ENCODE measurements around the gene SCUBE1. TPM values are rescaled to one million over a fixed set of nuclear protein-coding genes. Genes with fewer than 3 reads are reported as not detected.

Gene SCUBE1
- total and polyA plus RNA-seq, 2 of the 8 experiments (the other 6 are each of a cell fraction or from before 2014, with no cell fraction given) = 2.3 to 4.9 TPM

DNA sequence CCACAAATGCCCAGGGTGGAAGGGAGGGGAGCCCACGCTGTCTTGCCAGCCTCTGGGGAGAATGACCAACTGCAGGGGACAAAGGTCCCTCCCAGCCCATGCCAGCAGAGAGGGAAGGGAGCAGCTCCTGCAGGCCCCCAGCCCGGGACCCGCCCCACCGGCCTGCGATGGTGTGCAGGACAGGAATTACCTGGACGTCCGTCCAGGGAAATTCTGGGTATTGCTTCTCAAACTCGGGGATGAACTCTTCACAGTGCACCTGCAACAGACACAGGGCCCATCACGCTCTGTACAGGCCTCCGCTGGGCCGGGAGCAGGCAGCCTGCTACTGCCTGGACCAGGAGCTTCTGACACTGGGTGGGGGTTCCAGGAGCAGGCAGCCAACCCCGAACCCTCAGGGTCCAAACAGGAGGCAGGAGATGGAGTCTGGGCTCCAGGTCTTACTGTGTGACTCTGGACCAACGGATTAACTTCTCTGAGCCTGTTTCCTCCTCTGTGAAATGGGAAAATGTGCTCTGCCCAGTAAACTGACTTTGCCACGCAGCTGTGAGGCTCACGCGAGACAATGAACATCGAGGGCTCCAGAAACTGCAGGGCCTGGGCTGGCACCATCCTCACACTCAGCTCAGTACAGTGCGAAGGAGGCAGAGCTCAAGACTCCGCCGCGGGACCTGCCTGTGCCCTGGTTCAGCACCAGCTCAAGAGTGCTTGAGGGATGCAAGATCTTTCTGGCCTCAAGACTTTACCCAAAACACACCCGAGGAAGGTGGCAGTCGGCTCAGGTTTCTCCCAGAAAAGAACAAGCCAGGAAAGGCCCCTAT, 173.7 kb downstream of the SCUBE1 start (continued):
- TF ChIP-seq, protein P1, sequence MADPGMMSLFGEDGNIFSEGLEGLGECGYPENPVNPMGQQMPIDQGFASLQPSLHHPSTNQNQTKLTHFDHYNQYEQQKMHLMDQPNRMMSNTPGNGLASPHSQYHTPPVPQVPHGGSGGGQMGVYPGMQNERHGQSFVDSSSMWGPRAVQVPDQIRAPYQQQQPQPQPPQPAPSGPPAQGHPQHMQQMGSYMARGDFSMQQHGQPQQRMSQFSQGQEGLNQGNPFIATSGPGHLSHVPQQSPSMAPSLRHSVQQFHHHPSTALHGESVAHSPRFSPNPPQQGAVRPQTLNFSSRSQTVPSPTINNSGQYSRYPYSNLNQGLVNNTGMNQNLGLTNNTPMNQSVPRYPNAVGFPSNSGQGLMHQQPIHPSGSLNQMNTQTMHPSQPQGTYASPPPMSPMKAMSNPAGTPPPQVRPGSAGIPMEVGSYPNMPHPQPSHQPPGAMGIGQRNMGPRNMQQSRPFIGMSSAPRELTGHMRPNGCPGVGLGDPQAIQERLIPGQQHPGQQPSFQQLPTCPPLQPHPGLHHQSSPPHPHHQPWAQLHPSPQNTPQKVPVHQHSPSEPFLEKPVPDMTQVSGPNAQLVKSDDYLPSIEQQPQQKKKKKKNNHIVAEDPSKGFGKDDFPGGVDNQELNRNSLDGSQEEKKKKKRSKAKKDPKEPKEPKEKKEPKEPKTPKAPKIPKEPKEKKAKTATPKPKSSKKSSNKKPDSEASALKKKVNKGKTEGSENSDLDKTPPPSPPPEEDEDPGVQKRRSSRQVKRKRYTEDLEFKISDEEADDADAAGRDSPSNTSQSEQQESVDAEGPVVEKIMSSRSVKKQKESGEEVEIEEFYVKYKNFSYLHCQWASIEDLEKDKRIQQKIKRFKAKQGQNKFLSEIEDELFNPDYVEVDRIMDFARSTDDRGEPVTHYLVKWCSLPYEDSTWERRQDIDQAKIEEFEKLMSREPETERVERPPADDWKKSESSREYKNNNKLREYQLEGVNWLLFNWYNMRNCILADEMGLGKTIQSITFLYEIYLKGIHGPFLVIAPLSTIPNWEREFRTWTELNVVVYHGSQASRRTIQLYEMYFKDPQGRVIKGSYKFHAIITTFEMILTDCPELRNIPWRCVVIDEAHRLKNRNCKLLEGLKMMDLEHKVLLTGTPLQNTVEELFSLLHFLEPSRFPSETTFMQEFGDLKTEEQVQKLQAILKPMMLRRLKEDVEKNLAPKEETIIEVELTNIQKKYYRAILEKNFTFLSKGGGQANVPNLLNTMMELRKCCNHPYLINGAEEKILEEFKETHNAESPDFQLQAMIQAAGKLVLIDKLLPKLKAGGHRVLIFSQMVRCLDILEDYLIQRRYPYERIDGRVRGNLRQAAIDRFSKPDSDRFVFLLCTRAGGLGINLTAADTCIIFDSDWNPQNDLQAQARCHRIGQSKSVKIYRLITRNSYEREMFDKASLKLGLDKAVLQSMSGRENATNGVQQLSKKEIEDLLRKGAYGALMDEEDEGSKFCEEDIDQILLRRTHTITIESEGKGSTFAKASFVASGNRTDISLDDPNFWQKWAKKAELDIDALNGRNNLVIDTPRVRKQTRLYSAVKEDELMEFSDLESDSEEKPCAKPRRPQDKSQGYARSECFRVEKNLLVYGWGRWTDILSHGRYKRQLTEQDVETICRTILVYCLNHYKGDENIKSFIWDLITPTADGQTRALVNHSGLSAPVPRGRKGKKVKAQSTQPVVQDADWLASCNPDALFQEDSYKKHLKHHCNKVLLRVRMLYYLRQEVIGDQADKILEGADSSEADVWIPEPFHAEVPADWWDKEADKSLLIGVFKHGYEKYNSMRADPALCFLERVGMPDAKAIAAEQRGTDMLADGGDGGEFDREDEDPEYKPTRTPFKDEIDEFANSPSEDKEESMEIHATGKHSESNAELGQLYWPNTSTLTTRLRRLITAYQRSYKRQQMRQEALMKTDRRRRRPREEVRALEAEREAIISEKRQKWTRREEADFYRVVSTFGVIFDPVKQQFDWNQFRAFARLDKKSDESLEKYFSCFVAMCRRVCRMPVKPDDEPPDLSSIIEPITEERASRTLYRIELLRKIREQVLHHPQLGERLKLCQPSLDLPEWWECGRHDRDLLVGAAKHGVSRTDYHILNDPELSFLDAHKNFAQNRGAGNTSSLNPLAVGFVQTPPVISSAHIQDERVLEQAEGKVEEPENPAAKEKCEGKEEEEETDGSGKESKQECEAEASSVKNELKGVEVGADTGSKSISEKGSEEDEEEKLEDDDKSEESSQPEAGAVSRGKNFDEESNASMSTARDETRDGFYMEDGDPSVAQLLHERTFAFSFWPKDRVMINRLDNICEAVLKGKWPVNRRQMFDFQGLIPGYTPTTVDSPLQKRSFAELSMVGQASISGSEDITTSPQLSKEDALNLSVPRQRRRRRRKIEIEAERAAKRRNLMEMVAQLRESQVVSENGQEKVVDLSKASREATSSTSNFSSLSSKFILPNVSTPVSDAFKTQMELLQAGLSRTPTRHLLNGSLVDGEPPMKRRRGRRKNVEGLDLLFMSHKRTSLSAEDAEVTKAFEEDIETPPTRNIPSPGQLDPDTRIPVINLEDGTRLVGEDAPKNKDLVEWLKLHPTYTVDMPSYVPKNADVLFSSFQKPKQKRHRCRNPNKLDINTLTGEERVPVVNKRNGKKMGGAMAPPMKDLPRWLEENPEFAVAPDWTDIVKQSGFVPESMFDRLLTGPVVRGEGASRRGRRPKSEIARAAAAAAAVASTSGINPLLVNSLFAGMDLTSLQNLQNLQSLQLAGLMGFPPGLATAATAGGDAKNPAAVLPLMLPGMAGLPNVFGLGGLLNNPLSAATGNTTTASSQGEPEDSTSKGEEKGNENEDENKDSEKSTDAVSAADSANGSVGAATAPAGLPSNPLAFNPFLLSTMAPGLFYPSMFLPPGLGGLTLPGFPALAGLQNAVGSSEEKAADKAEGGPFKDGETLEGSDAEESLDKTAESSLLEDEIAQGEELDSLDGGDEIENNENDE (IDR thresholded peaks at IDR 0.05; ENCODE audit: insufficient replicate concordance, low read length) = no peak
- TF ChIP-seq, protein P2, sequence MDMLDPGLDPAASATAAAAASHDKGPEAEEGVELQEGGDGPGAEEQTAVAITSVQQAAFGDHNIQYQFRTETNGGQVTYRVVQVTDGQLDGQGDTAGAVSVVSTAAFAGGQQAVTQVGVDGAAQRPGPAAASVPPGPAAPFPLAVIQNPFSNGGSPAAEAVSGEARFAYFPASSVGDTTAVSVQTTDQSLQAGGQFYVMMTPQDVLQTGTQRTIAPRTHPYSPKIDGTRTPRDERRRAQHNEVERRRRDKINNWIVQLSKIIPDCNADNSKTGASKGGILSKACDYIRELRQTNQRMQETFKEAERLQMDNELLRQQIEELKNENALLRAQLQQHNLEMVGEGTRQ (IDR thresholded peaks at IDR 0.05; ENCODE audit: low read length) = no peak
- TF ChIP-seq TAF1 (IDR thresholded peaks at IDR 0.05; ENCODE audit: low read depth, low read length) (no peak), ASH2L (IDR thresholded peaks at IDR 0.05; ENCODE audit: low read length) (no peak), EZH2 (IDR thresholded peaks at IDR 0.05; ENCODE audit: low read depth, low read length, severe bottlenecking) (no peak), SIRT6 (IDR thresholded peaks at IDR 0.05; ENCODE audit: low read length) (no peak), POLR2A (IDR thresholded peaks at IDR 0.05; ENCODE audit: control extremely low read depth in 1 of 2, low read depth in 2 of 2, low read length in 2 of 2) (no peak), RNF2 (IDR thresholded peaks at IDR 0.05; ENCODE audit: borderline replicate concordance, low read depth, low read length, missing control alignments, poor library complexity, severe bottlenecking) (no peak)
